Right forelimb (tissue), 1 donor: ENCODE measurements around the gene NOD2.

ENCODE experiments used
- DNase-seq: peaks from one replicate; pipeline ENCODE4 v3.0.0-alpha.2; 2018

NOD2 gene

GRCh38 chr16:50671644-50672260 lies 21.7 kb upstream of the NOD2 start:
- no peak for DNase-seq

DNA sequence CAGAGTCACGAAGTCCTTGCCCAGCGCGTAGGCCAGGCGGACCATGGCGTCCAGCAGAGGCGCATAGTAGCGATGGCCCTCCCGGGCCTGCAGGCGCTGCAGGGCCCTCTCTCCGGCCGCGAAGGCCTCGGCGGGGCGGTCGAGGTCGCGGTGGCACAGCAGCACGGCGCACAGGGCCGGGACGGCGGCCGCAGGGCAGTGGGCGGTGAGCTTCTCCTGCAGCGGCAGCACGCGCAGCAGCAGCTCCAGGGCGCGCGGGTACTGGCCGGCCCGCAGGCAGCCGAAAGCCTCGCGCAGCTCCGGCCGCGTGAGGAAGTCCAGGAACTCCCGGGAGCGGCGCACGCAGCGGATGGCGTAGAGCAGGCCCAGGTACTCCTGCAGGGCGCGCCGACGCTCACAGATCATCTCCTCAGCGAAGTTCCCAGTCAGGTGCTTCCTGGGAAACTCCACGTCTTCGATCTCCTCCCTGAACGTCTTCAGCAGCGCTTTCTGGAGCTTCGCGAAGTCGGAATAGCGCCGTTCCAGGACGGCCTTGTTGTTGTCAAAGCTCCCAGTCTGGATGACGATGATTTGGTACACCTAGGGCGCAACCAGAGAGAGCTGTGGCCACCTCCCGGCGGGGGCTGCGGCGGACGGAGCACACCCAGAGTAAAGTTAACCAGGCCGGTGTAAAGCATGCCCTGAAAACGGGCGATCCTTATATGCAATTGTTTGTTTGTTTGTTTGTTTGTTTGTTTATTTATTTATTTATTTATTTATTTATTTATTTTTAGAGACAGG lies 19.7 kb upstream of the NOD2 start:
- no peak for DNase-seq

- DNase-seq = no peak
Observed at GRCh38 chr16:50674831-50675230, 18.6 kb upstream of the NOD2 start.

- no peak for DNase-seq
Observed at GRCh38 chr16:50675686-50676610, 17.5 kb upstream of the NOD2 start.

DNA sequence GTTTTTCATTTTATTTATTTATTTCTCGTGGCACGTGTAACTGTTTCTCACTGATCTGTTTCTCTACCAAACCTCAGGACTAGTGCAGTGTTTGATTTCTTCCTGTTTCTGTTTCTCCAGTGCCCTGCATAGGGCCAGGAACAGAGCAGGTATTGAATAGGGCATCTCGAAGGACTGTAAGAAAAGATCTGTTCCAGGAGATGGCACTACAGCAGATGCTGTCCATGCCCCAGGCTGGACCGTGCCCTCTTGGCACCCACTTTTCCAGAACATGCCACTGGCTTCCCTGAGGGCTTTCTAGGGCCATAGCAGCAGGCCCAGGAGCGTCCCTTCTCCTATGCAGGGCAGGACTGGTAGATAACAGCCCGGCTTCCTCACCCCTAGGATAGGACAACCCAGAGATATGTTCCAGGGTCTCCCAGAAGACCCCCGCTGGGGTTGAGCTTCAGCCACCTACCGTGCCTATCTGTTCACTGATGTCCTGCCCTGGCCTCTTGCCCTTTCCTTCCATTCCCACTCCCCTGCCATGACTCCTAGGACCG lies 16.7 kb upstream of the NOD2 start:
- no peak for DNase-seq

GRCh38 chr16:50677351-50677750 lies 16.1 kb upstream of the NOD2 start:
- no peak for DNase-seq

- DNase-seq = no peak
Observed at GRCh38 chr16:50678531-50678930, 14.9 kb upstream of the NOD2 start.

DNA sequence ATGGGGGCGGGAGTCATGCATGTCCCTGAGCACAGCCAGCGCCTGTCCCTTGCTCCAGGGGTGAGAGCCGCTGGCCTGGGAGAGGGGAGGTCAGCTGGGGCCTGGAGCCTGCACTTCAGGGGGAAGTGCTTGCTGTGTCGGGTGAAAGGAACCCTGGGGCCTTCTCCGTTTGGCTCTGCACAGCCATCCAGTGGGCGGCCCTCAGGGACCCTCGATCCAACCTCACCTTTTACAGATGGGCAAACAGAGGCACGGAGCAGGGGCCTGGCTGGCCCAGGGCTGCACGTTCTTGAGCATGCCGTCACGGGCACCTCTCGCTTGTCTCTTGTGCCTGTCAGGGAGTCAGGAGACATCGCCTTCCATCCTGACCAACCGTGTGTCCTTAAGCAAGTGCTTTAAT lies 14.1 kb upstream of the NOD2 start:
- DNase-seq = no peak

- no peak for DNase-seq
Observed at GRCh38 chr16:50679676-50680555, 13.5 kb upstream of the NOD2 start.

- no peak for DNase-seq
Observed at GRCh38 chr16:50680556-50680893, 12.9 kb upstream of the NOD2 start.

GRCh38 chr16:50681021-50681885 lies 12.2 kb upstream of the NOD2 start, which contains the start of gene SNX20:
Gene SNX20 (minus strand): TSS chr16:50681312. CDS start chr16:50677526, 3,786 bp downstream.
- DNase-seq = no peak

DNA sequence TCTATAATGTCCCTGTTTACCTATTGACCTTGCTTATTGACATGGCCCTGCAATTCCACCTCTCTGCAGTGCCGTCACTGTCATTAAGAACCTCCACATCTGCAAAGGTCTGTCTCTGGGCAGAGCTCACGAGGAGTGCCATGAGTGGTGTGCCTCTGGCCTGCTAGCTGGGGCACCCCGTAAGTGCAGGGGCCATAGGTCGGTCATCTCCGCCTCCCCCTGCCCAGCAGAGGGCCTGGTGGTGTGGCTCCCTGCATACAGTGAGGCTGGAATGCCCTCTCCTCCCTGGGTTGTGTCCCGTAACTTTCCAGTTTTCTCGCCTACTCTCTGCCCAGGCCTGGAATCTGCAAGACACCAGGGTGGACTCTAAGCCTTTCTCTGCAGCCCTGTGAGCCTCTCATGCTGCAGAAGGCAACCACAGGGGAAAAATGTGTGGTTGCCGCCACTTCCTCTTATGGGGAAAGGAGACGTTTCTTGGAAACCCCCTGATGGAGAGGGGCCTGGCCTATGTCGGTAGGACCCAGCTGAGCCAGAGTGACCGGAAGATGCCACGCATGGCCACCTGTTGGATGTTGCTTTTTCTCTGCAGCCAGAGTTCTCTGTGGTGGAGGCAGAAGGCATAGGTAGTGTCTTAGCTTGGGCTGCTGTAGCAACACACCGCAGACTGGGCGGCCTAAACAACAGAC lies 9.6 kb upstream of the NOD2 start:
- DNase-seq = no peak

GRCh38 chr16:50684823-50685461 lies 8.5 kb upstream of the NOD2 start:
- no peak for DNase-seq

GRCh38 chr16:50685462-50686063 lies 7.8 kb upstream of the NOD2 start:
- DNase-seq = no peak

DNA sequence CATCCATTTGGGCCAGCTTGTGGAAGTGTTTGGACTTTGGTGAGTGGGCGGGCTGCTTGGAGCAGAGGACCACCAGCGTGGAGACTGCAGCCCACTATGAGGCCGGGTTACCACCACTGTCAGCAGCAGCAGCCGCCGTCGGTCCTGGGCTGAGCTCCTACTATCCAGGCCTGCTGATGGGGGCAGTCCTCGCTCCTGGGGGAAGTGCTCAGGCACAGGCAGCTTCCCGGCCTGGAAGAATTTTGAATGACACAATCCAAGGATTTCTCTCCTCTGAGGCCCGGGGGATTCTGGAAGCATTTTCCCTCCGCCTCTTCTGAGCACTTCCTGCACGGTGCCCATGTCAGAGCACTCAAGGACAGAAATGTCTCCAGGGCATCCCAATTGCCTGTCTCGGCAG lies 5.3 kb upstream of the NOD2 start:
- no peak for DNase-seq

DNA sequence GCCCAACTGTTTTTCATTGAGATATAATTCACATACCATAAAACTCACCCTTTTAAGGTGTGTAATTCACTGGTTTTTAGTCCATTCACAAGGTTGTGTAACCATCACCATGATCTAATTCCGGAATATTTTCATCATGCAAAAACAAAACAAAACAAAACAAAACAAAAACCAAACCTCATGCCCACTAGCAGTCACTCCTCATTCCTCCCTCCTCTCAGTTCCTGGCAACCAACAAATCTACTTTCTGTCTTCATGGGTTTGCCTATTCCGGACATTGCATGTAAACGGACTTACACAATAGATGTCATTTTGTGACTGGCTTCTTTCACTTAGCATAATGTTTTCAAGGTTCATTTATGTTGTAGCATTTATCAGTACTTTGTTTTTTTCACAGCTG lies 4.5 kb upstream of the NOD2 start:
- no peak for DNase-seq

DNA sequence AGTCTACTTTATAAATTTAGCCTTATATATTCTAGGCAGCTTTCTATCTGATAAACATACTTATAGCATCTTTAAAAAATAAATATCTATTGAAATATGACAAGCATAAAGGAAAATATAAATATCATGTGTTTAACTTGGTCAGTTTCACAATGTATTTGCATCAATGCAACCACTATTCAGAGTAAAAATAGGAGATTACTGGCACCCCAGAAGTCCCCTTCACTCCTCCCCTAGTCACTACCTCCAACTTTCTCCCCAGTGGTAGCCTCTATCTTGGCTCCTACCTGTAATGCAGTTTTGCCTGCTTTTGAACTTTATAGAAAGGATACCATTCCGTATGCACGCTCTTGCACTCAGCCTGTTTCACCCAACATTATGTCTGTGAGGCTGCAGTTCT lies 3.2 kb upstream of the NOD2 start:
- DNase-seq = no peak

GRCh38 chr16:50692644-50692998 lies 785 bp upstream of the NOD2 start:
- no peak for DNase-seq

GRCh38 chr16:50694206-50694605 lies 800 bp downstream of the NOD2 start:
- no peak for DNase-seq
